NT2/D1 (cell line): ENCODE measurements around the gene PHF5A.

Experiments used
- DNase-seq: peaks from one replicate; pipeline ENCODE4 v3.0.0-alpha.2; 2011; ENCODE audit warnings: low read depth, low spot score
- H3K27me3 ChIP-seq: 2 replicates; pipeline ENCODE4 v1.6.0; 2011; ENCODE audit warnings: mild to moderate bottlenecking; ENCODE audit not compliant: insufficient read length, insufficient read depth
- H3K36me3 ChIP-seq: 2 replicates; pipeline ENCODE4 v1.6.1; 2011; ENCODE audit warnings: mild to moderate bottlenecking, low read length, mixed read lengths; ENCODE audit not compliant: insufficient read depth, insufficient read length
- H3K4me1 ChIP-seq: 2 replicates; pipeline ENCODE4 v1.5.1; 2011; ENCODE audit not compliant: insufficient read depth, insufficient read length
- H3K4me3 ChIP-seq: 2 replicates; pipeline ENCODE4 v1.5.1; 2011; ENCODE audit warnings: low read depth; ENCODE audit not compliant: insufficient read length
- H3K9ac ChIP-seq: 2 replicates; pipeline ENCODE4 v1.6.0; 2011; ENCODE audit warnings: low read depth; ENCODE audit not compliant: insufficient read length
- H3K9me3 ChIP-seq: 2 replicates; pipeline ENCODE4 v1.5.1; 2011; ENCODE audit warnings: mild to moderate bottlenecking, low read length; ENCODE audit not compliant: insufficient read depth
- SUZ12 ChIP-seq: IDR thresholded peaks from 2 replicates; pipeline ENCODE4 v1.6.1; 2011; ENCODE audit not compliant: insufficient read length, insufficient read depth; ENCODE audit errors: extremely low read depth
- YY1 ChIP-seq: IDR thresholded peaks from 2 replicates; pipeline ENCODE4 v1.6.1; 2011; ENCODE audit not compliant: insufficient read length, insufficient read depth
- ZNF274 ChIP-seq: IDR thresholded peaks from 2 replicates; pipeline ENCODE4 v1.6.1; 2011; ENCODE audit warnings: mild to moderate bottlenecking, low read depth, low read length

PHF5A gene

GRCh38 chr22:41485033-41485432 is 16.5 kb upstream of the PHF5A start:
- DNase-seq, result no peak
- Histone ChIP-seq H3K27me3 (no peaks in the 10 kb centered on the region), H3K4me3 (no peak overlapping the region), H3K4me1 (peaks cover 12% of the 10 kb centered on the region), H3K9ac (no peak overlapping the region), H3K36me3 (peaks cover 5% of the 10 kb centered on the region), H3K9me3 (no peaks in the 10 kb centered on the region)
- TF ChIP-seq SUZ12 (no peak), YY1 (no peak), ZNF274 (no peak)

DNA sequence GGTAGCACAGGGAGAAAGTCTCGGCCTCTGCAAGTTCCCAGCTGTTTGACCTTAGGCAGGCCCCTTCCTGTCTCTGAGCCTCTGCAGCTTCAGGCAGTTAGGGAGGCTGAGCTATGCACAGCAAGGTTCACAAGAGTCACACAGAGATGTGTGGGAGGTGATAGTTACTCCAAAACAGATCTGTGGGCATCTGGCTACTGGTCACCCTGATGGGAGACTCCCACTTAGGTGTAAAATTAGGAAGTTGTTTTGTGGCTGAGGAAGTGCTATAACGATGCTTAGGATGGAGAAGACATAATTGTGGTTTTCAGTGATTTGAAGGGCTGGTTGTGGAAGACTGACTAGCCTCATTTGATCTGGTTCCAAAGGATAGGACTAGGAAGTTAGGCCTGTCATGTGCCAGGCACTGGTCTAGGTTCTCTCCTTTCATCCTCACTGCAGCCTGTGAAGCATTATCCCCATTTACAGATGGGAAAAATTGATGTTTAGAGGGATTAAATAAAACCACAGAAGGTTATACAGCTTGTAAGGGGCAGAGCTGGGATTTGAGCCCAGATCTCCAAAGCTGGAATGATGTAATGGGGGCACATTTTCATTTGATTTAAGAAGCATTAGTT is 13.9 kb upstream of the PHF5A start:
- Histone ChIP-seq H3K9ac (no peak overlapping the region), H3K27me3 (no peaks in the 10 kb centered on the region), H3K4me3 (no peak overlapping the region), H3K4me1 (peaks cover 12% of the 10 kb centered on the region), H3K36me3 (peaks cover 3% of the 10 kb centered on the region), H3K9me3 (no peaks in the 10 kb centered on the region)
- DNase-seq, result no peak
- no peak for TF ChIP-seq ZNF274
- no peak for TF ChIP-seq YY1
- TF ChIP-seq SUZ12, result no peak

- H3K4me1 ChIP-seq, result peaks cover 12% of the 10 kb centered on the region
- no peak for DNase-seq
- peaks cover 3% of the 10 kb centered on the region for H3K36me3 ChIP-seq
- H3K27me3 ChIP-seq, result no peaks in the 10 kb centered on the region
- TF ChIP-seq YY1 (no peak), SUZ12 (no peak), ZNF274 (no peak)
- no peak overlapping the region for H3K9ac ChIP-seq
- no peak overlapping the region for H3K4me3 ChIP-seq
- no peaks in the 10 kb centered on the region for H3K9me3 ChIP-seq
Observed at GRCh38 chr22:41481925-41482318, 13.4 kb upstream of the PHF5A start.

DNA sequence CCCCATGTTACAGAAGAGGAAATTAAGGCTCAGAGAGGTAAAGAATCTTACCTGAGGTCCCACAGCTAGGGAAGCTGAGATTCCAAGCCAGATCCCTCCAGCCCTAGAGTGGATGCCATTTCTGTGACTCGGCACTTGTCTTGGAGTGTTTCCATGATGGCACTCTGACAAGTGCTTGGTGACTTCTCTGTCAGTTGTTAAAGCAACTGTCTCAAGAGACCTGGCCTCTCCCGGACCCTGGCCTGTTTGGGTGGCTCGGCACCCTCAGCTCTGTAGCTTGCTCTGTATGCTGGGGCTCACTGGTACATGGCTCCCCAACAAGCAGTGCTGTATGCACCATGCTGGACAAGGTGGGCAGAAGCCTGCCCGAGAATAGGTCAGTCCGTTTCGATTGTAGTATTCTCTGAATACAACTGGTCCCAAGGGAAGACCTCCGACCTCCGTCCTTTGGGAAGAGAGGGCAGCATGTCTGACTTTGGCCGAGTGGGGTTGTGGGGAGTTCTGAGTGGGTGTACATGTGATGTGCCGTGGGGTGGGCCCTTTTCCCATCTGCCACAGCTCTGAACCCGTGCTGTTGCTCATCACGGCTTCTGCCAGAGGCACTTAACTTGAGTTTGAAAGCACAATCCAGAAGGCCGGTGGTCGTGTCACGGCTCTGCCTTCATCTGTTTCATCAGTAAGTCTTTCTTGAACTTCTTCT is 12.8 kb upstream of the PHF5A start:
- Histone ChIP-seq H3K9ac (no peak overlapping the region), H3K4me1 (peaks cover 12% of the 10 kb centered on the region), H3K4me3 (no peak overlapping the region), H3K36me3 (peaks cover 3% of the 10 kb centered on the region), H3K27me3 (no peaks in the 10 kb centered on the region), H3K9me3 (no peaks in the 10 kb centered on the region)
- DNase-seq, result no peak
- TF ChIP-seq ZNF274 (no peak), YY1 (no peak), SUZ12 (no peak)

GRCh38 chr22:41480397-41480735 is 11.9 kb upstream of the PHF5A start:
- TF ChIP-seq SUZ12, result no peak
- no peak for TF ChIP-seq ZNF274
- no peak for TF ChIP-seq YY1
- Histone ChIP-seq H3K4me1 (peaks cover 12% of the 10 kb centered on the region), H3K36me3 (peaks cover 3% of the 10 kb centered on the region), H3K9ac (no peak overlapping the region), H3K9me3 (no peaks in the 10 kb centered on the region), H3K27me3 (no peaks in the 10 kb centered on the region), H3K4me3 (no peak overlapping the region)
- no peak for DNase-seq

- no peak overlapping the region for H3K9ac ChIP-seq
- no peak for DNase-seq
Observed at GRCh38 chr22:41479671-41480396, 11.3 kb upstream of the PHF5A start.

More at GRCh38 chr22:41479671-41480396, 11.3 kb upstream of the PHF5A start:
- Histone ChIP-seq H3K4me3 (no peak overlapping the region), H3K27me3 (no peaks in the 10 kb centered on the region), H3K9me3 (no peaks in the 10 kb centered on the region), H3K4me1 (peaks cover 12% of the 10 kb centered on the region), H3K36me3 (peaks cover 7% of the 10 kb centered on the region)
- TF ChIP-seq YY1, result no peak
- no peak for TF ChIP-seq ZNF274
- no peak for TF ChIP-seq SUZ12
